GM23338 (cell line): ENCODE data around the gene CORO7. TPM values are rescaled to one million over a fixed set of nuclear protein-coding genes. Genes with fewer than 3 reads are reported as not detected.

ENCODE experiments used
- ATAC-seq: fragments of 200-7000 bp; cut with Tn5 transposase; 3 replicates; pipeline ENCODE4 v1.9.1; 2020
- DNase-seq: peaks from one replicate; pipeline ENCODE4 v3.0.0-alpha.2; 2015; ENCODE audit warnings: low spot score
- H2AFZ ChIP-seq: fragments of 200-600 bp; sonication (generic); 2 replicates; pipeline ENCODE4 v1.8.0; 2016; ENCODE audit warnings: antibody characterized with exemption, mild to moderate bottlenecking, moderate library complexity
- H3F3A ChIP-seq: fragments of 200-600 bp; sonication (generic); replicated peaks from 2 replicates; pipeline ENCODE4 v1.8.0; 2017; ENCODE audit warnings: antibody characterized with exemption, mixed run types, low read depth
- H3K27ac ChIP-seq: fragments of 200-600 bp; sonication (generic); 2 replicates; pipeline ENCODE4 v1.6.1; 2016; ENCODE audit warnings: low read depth
- H3K27me3 ChIP-seq: fragments of 200-600 bp; sonication (generic); 2 replicates; pipeline ENCODE4 v1.8.0; 2016; ENCODE audit warnings: mild to moderate bottlenecking, mixed run types, moderate library complexity; ENCODE audit not compliant: insufficient read depth
- H3K36me3 ChIP-seq: fragments of 200-600 bp; sonication (generic); 2 replicates; pipeline ENCODE4 v1.8.0; 2016; ENCODE audit warnings: mild to moderate bottlenecking; ENCODE audit not compliant: insufficient read depth
- H3K4me1 ChIP-seq: fragments of 200-600 bp; sonication (generic); 2 replicates; pipeline ENCODE4 v1.8.0; 2016; ENCODE audit warnings: mild to moderate bottlenecking, moderate library complexity; ENCODE audit not compliant: insufficient read depth
- H3K4me2 ChIP-seq: fragments of 200-600 bp; sonication (generic); 2 replicates; pipeline ENCODE4 v1.7.1; 2017; ENCODE audit warnings: mixed run types
- H3K4me3 ChIP-seq: fragments of 200-600 bp; sonication (generic); 2 replicates; pipeline ENCODE4 v1.6.1; 2016; ENCODE audit warnings: mixed run types
- H3K79me2 ChIP-seq: fragments of 200-600 bp; sonication (generic); replicated peaks from 2 replicates; pipeline ENCODE4 v1.8.0; 2017; ENCODE audit warnings: mild to moderate bottlenecking; ENCODE audit not compliant: insufficient read depth
- H3K9me2 ChIP-seq: fragments of 200-600 bp; sonication (generic); 2 replicates; pipeline ENCODE4 v1.8.0; 2017; ENCODE audit not compliant: insufficient read depth
- H4K20me1 ChIP-seq: fragments of 200-600 bp; sonication (generic); replicated peaks from 2 replicates; pipeline ENCODE4 v1.8.0; 2017; ENCODE audit warnings: mild to moderate bottlenecking; ENCODE audit not compliant: insufficient read depth
- H3K27ac Mint-ChIP-seq: 2 replicates; pipeline ENCODE4 v1.8.0; 2020; ENCODE audit warnings: inconsistent platforms, mild to moderate bottlenecking, moderate library complexity, mixed read lengths
- H3K27me3 Mint-ChIP-seq: 3 replicates; pipeline ENCODE4 v1.8.0; 2022; ENCODE audit warnings: low read depth, mild to moderate bottlenecking, moderate library complexity, mixed read lengths, inconsistent platforms; ENCODE audit not compliant: insufficient read depth, poor library complexity
- H3K36me3 Mint-ChIP-seq: 3 replicates; pipeline ENCODE4 v1.8.0; 2021; ENCODE audit warnings: low read depth, mild to moderate bottlenecking, inconsistent platforms, moderate library complexity, mixed read lengths
- H3K4me1 Mint-ChIP-seq: 3 replicates; pipeline ENCODE4 v1.8.0; 2020; ENCODE audit warnings: mild to moderate bottlenecking, inconsistent platforms, mixed read lengths
- H3K4me3 Mint-ChIP-seq: 3 replicates; pipeline ENCODE4 v1.8.0; 2021; ENCODE audit warnings: moderate library complexity, mild to moderate bottlenecking, inconsistent platforms, mixed read lengths
- H3K9me3 Mint-ChIP-seq: 3 replicates; pipeline ENCODE4 v1.8.0; 2020; ENCODE audit warnings: moderate library complexity, mild to moderate bottlenecking, inconsistent platforms, mixed read lengths
- CTCF ChIP-seq, 2 experiments: fragments of 200-600 bp in 1 of 2; sonication (generic) in 1 of 2; conservative IDR thresholded peaks; 2 replicates each; pipeline versions ENCODE4 v1.5.1 to v1.6.1; 2016 to 2017; ENCODE audit warnings: antibody characterized with exemption in 2 of 2, low read depth in 2 of 2, mild to moderate bottlenecking in 2 of 2, moderate library complexity in 1 of 2
- ETS1 ChIP-seq: IDR thresholded peaks from 2 replicates; pipeline ENCODE4 v1.6.1; 2016; ENCODE audit warnings: antibody characterized with exemption
- EZH2 ChIP-seq: fragments of 200-600 bp; sonication (generic); IDR thresholded peaks from one replicate; pipeline ENCODE4 v1.8.0; 2017; ENCODE audit warnings: antibody characterized with exemption, mild to moderate bottlenecking, low read depth; ENCODE audit not compliant: unreplicated experiment
- NANOG ChIP-seq: IDR thresholded peaks from 2 replicates; pipeline ENCODE4 v1.6.1; 2016; ENCODE audit warnings: antibody characterized with exemption, borderline replicate concordance
- STAT1 ChIP-seq: IDR thresholded peaks from one replicate; pipeline ENCODE4 v1.6.1; 2016; ENCODE audit warnings: antibody characterized with exemption; ENCODE audit not compliant: unreplicated experiment
- ZNF462 ChIP-seq: fragments of 250-450 bp; sonication (Bioruptor Pico); IDR thresholded peaks from 2 replicates; pipeline ENCODE4 v1.5.0; 2020; ENCODE audit warnings: mild to moderate bottlenecking, moderate library complexity
- polyA plus RNA-seq: library from polyadenylated mRNA; unstranded; fragments of >200 nt; fragmentation: Nextera tagmentation; extraction: Ambion mirVana; gene quantifications from 2 replicates; pipeline ENCODE4 v1.2.1, GENCODE V29; 2016
- total RNA-seq: library from RNA; depleted of rRNA; stranded (reverse); fragments of >200 nt; shearing (Covaris generic); gene quantifications from 2 replicates; pipeline ENCODE4 v1.2.3, GENCODE V29; 2014

Gene CORO7
- total and polyA plus RNA-seq, 2 experiments from 2014 or later, result 14.2 to 46.4 TPM

GRCh38 chr16:4327386-4328045, 88.9 kb downstream of the CORO7 start:
- ATAC-seq (peak; percentile 16), DNase-seq (no peak)
- Histone ChIP-seq H2AFZ (no peak overlapping the region), H4K20me1 (no peaks in the 10 kb centered on the region; the same call in 1 of the 2 replicates), H3K4me1 (peaks cover 28% of the 10 kb centered on the region), H3K4me3 (peak overlapping the region; percentile 65), H3K79me2 (peaks cover 75% of the 10 kb centered on the region), H3K27me3 (no peaks in the 10 kb centered on the region), H3K36me3 (no peaks in the 10 kb centered on the region), H3K4me2 (peak overlapping the region; percentile 89), H3F3A (peaks cover 16% of the 10 kb centered on the region; the same call in 1 of the 2 replicates), H3K9me2 (no peaks in the 10 kb centered on the region), H3K27ac (no peak overlapping the region)
- Mint-ChIP-seq H3K27me3 (peaks cover 7% of the 10 kb centered on the region), H3K4me1 (peaks cover 21% of the 10 kb centered on the region), H3K4me3 (peak overlapping the region; percentile 61; the same call in 2 of the 3 replicates), H3K27ac (no peak overlapping the region), H3K9me3 (no peaks in the 10 kb centered on the region), H3K36me3 (peaks cover 3% of the 10 kb centered on the region; the same call in 1 of the 3 replicates)
- TF ChIP-seq CTCF (conservative IDR thresholded peaks at IDR 0.05; ENCODE audit: low read depth in 2 of 2) (peak in 1 of 2 experiments; percentile 21; a peak in 2 of 4 replicates), ETS1 (no peak)

- Histone ChIP-seq H3K36me3 (no peaks in the 10 kb centered on the region), H2AFZ (no peak overlapping the region), H3K27ac (no peak overlapping the region), H3K79me2 (peaks cover 70% of the 10 kb centered on the region), H4K20me1 (no peaks in the 10 kb centered on the region; the same call in 1 of the 2 replicates), H3K27me3 (no peaks in the 10 kb centered on the region), H3K9me2 (no peaks in the 10 kb centered on the region), H3F3A (peaks cover 16% of the 10 kb centered on the region; the same call in 1 of the 2 replicates), H3K4me1 (peaks cover 28% of the 10 kb centered on the region), H3K4me3 (no peak overlapping the region), H3K4me2 (no peak overlapping the region)
- Mint-ChIP-seq H3K27me3 (peaks cover 7% of the 10 kb centered on the region), H3K9me3 (no peaks in the 10 kb centered on the region), H3K4me3 (no peak overlapping the region; the same call in 2 of the 3 replicates), H3K4me1 (peaks cover 21% of the 10 kb centered on the region), H3K27ac (no peak overlapping the region), H3K36me3 (no peaks in the 10 kb centered on the region)
- TF ChIP-seq ZNF462 (CRISPR knock-in tag) (no peak), EZH2 (no peak), NANOG (no peak), CTCF (conservative IDR thresholded peaks at IDR 0.05; ENCODE audit: low read depth in 2 of 2) (no peak), STAT1 (no peak)
- no peak for ATAC-seq
- DNase-seq, result no peak
Observed at GRCh38 chr16:4325253-4325758, 91.1 kb downstream of the CORO7 start.
